DOHH2 (cell line): ENCODE results near the gene TRPM3.

Source experiments
- CTCF ChIP-seq: fragments of 200-600 bp; sonication (generic); IDR thresholded peaks from one replicate; pipeline ENCODE4 v1.5.1; 2014; ENCODE audit warnings: antibody characterized with exemption, mild to moderate bottlenecking, low read depth, low read length; ENCODE audit not compliant: poor library complexity, severe bottlenecking
- EZH2phosphoT487 ChIP-seq: fragments of 200-600 bp; sonication (generic); IDR thresholded peaks from 2 replicates; pipeline ENCODE4 v1.6.1; 2017; ENCODE audit warnings: borderline replicate concordance, mild to moderate bottlenecking, antibody characterized with exemption, low read length, moderate library complexity, mixed read lengths

DNA sequence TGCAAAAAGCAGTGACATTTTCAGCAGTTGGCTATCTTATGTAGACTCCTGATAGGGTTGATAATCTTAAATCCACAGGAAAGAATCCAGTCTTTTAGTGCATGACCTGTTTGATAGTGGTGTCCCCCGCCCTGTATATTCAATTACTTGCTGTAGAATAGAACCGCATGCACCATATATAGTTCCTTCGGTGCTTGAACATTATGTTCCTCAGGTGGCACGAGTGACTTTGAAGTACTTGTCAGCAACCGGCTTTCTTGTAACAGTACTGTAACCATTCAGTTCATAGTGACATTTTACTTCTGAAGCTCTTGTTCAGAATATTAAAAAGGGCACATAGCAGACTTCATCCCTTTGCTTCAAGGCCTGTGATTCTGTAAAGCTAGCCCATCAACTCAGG lies 543.8 kb downstream of the TRPM3 start:
- TF ChIP-seq CTCF (no peak), EZH2phosphoT487 (no peak)
